NT2/D1 (cell line): Measurements from ENCODE around the gene KIF3A.

ENCODE experiments used
- YY1 ChIP-seq: IDR thresholded peaks from 2 replicates; pipeline ENCODE4 v1.6.1; 2011; ENCODE audit not compliant: insufficient read length, insufficient read depth
- ZNF274 ChIP-seq: IDR thresholded peaks from 2 replicates; pipeline ENCODE4 v1.6.1; 2011; ENCODE audit warnings: mild to moderate bottlenecking, low read depth, low read length

DNA sequence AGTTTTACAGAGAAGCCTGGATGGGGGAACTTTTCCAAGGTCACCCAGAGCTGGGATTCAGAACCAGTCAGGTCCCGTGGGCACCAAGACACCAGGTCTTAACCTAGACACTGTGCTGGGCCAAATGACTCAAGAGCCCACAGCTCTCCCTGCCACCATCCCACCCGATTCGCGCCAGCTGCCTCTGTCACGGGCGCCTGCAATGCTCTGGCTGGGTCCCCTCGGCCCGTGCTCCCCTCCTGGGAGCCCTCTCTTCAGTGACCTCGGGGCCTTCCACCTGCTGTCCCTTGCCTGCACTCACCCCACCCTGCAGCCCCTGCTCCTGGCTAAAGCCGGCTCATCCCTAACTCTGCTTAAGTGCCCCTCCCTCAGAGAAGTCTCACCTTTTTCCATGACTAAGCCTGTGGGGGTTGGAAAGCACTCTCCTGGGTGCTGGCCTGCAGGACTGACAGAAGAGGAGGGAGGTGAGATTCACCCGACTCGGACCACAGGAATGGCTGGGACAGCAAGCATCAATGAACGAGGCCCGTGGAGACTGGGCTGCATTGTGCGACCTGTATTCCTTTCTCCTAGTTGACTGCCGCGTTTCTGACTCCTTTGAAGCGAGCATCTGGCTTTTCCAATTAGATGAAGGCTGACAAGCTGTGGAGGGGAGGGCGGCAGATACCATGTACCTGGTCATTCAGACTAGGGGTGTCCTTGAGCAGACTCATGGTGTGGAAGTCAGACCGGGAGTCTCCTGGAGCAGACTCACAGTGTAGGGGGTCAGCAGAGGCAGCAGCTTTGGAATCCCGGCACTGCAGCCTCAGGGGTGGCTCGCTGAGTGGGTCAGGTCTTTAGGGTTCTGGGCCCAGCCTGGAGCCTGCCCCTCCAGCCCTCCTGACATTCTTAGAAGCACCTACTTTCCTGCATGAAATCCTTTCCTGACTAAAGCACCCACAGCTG lies 69.3 kb downstream of the KIF3A start:
- no peak for TF ChIP-seq YY1
- no peak for TF ChIP-seq ZNF274
